GM18520 (cell line): ENCODE results near the gene ABCC1.

Experiments used
- ATAC-seq: cut with Tn5 transposase; IDR thresholded peaks from one replicate; pipeline ENCODE4 v1.9.1; 2021; ENCODE audit not compliant: unreplicated experiment

ABCC1 gene

DNA sequence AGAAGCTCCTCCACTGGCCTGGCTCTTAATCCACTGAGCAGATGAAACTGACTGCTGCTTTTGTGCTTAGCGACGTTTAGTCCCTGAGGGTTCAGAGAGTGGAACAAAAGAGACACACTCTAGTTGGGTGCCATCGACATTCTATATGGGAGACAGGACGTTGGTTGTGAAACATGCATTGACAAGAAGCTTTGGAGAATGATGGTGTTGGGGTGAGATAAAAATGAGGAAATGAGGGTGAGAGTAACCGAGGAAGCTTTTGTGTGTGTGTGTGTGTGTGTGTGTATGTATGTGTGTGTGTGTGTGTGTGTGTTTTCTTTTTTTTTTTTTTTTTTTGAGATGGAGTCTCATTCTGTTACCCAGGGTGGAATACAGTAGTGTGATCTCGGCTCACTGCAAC, 89.5 kb downstream of the ABCC1 start:
- ATAC-seq, result no peak

- no peak for ATAC-seq
Measured at GRCh38 chr16:16041196-16041892, 91.9 kb downstream of the ABCC1 start.

DNA sequence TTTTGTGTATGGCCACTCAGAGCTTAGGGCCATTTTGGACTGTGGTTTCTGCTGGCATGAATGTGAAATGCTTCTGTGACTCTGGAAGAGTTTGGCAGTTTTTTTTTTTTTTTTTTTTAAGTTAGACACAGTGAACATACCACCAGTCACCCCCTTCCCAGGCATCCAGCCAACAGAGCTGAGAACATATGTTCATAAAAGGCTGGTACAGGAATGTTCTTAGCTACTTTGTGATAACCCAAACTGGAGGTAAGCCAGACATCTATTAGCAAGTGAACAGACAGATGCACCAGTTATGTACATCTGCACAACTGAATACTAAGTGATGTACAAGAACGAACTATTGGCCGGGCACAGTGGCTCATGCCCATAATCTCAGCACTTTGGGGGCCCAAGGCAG, 92.7 kb downstream of the ABCC1 start:
- ATAC-seq, result no peak

- no peak for ATAC-seq
Measured at GRCh38 chr16:16045296-16045695, 95.9 kb downstream of the ABCC1 start.

GRCh38 chr16:16045879-16046278, 96.5 kb downstream of the ABCC1 start:
- ATAC-seq, result no peak

- ATAC-seq, result no peak
Measured at GRCh38 chr16:16047761-16048160, 98.3 kb downstream of the ABCC1 start.

DNA sequence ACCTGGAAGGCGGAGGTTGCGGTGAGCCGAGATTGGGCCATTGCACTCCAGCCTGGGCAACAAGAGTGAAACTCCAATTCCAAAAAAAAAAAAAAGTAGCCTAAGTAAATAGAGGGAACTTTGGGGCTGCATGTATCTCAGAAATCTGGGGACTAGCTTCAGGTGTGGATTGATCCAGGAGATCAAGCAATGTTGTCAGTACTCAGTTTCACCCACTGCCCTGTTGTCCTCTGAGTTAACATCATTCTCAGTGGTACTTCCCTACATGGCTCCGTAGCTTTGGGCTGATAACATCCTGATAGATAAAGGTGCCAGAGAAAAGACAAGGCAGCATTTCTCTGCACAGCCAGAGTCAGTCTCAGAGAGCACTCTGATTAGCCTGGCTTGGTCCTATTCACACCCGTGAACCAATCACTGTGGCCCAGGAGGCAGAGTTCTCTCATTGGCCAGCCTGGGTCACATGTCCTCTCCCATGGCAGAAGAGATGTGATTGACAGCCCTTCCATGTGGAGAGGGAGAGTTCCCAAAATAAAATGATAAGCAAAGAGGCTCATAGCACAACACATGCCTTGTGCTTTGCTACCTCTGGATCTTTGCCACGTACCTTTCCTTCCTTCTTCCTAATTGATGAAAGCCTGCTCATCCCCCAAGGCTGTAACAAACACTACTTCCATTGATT, 99.6 kb downstream of the ABCC1 start:
- no peak for ATAC-seq

- no peak for ATAC-seq
Measured at GRCh38 chr16:16050106-16050505, 100.7 kb downstream of the ABCC1 start.

DNA sequence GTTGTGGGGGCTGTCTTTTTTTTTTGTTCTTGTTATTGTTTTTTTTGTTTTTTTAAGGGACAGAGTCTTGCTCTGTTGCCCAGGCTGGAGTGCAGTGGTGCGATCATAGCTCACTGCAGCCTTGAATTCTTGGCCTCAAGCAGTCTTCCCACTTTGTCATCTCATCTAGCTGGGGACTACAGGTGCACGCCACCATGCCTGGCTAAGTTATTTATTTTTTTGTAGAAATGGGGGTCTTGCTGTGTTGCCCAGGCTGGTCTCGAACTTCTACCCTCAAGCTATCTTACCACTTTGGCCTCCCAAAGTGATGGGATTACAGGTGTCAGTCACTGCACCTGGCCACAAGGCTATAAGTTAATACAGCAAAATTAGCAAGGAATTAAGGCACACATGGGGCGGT, 101.7 kb downstream of the ABCC1 start:
- no peak for ATAC-seq

GRCh38 chr16:16052916-16053315, 103.5 kb downstream of the ABCC1 start:
- ATAC-seq, result no peak

DNA sequence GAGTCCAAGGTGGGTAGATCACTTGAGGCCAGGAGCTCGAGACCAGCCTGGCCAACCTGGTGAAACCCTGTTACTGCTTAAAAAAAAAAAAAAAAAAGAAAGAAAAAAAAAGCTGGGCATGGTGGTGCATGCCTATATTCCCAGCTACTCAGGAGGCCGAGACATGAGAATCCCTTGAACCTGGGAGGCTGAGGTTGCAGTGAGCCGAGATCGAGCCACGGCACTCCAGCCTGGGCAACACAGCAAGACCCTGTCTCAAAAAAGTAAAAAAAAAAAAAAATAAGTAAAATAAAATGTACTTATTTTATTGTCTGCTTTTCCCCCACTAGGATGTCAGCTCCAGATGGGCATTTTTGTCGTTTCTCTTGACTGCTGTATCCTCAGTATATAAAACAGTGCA, 107.7 kb downstream of the ABCC1 start:
- no peak for ATAC-seq

DNA sequence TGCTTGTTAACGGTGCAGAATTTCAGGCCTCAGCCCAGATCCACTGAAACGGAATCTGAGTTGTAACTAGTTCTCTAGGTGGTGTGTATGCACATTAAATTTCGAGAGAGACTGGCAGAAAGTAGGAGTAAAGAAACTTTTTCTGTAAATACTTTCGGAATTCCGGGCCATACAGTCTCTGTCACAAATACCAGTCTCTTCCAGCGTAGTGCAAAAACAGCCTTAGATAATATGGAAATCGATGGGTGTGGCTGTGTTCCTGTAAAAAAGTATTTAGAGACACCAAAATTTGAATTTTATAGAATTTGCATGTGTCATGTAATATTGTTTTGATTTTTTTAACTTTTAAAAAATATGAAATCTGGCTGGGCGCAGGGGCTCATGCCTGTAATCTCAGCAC, 109.7 kb downstream of the ABCC1 start:
- no peak for ATAC-seq

DNA sequence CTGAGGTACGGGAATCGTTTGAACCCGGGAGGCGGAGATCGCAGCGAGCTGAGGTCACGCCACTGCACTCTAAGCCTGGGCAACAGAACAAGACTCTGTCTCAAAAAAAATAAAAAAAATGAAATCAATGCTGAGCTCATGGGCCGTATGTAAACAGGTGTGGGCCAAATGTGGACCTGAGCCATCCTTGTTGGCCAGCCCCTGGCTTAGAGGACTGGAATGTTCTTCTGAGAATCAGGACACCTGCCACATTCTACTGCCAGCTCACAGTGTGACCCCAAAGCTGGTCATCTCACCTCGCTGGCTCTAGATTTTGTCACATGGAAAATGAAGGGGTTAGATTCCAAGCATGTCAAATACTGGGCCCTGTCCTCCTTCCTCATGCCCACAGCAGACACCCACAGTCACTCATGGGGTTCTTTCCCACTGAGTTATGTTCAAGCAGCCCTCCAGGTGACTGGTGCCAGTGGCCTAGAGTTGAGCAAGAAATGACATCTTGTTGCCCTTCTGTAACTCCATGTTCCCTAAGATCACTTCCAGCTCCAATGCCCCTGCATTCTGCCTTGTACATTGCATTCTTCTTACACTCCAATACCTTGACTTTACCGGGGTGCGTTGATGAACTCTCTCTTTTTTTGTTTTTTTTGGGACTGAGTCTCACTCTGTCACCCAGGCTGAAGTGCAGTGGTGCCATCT, 110.6 kb downstream of the ABCC1 start:
- no peak for ATAC-seq

DNA sequence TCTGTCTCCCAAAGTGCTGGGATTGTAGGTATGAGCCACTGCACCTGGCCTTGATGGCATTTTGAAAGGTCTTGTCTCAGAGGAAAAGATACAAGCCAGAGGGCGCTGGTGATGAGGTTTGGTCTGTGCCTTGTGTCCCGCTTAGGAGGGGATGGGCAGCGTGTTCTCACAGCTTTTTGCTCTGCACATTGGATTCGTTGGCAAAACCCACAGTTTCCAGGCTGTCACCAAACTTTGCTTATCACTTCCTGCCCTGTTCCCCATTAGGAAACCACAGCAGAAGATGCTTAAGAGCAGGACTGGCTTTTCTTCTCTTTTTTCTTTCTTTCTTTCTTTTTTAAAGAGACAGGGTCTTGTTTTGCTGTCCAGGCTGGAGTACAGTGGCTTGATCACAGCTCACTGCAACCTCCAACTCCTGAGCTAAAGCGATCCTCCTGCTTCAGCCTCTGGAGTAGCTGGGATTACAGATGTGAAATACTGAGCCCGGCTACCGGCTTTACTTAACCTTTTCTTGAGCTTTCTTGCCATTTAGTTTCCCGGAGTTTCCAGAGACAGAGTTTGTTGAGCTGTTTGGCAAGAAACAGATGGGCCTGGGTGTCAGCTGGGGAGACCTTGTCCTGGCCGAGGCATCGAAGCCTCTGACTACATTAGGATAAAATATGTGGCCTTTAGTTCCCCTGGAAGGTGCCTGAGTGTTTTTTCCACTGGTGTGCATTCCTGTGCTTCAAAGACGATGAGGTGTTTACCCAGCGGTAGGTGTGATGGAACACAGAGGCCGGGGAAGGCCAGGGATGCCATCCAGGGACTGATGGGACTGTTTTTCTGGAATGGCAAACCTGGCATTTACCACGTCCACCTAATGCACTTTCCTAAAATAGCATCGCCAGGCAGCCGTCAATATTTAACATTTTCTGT, 112.9 kb downstream of the ABCC1 start:
- no peak for ATAC-seq

GRCh38 chr16:16063683-16064082, 114.3 kb downstream of the ABCC1 start:
- ATAC-seq, result no peak

GRCh38 chr16:16064874-16065384, 115.5 kb downstream of the ABCC1 start:
- no peak for ATAC-seq

DNA sequence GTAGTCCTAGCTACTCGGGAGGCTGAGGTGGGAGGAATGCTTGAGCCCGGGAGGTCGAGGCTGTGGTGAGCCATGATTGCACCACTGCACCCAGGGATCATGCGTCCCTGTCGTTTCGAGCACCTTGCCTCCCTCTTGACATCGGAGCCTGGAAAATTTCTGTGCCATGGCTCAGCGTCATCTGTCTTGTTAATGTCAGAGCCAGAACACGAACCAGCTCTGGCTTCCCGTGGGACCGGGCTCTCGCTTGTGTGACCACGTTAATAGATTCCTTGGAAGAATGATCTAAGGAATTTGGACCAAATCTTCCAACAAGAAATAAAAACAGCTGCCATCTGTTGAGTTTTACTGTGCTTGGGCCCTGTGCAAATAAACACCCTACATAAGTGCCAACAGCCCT, 117.7 kb downstream of the ABCC1 start:
- ATAC-seq, result no peak

DNA sequence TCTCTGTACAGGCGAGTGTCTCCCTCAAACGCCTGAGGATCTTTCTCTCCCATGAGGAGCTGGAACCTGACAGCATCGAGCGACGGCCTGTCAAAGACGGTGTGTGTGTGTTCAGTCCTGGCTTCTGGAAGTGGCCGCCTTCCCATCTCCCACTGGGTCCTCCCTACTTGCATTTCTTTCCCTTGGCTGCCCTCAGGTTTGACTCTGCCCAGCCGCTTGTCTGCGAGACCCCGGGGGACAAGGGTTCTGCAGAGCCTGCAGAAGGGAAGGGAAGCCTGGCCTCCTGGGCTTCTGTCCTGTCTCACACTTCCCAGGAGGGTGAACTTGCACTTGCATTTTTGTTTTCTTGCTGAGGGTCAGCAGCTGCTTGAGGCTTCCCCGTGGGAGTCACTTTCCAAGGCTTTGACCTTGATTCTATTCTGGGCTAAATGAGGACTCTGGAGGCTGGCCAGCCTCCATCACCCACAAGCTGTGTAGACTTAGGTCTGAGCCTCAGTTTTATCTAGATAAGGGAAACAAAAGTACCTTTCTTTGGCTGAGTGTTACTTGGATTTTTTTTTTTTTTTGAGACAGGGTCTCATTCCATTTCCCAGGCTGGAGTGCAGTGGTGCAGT, 122.3 kb downstream of the ABCC1 start:
- no peak for ATAC-seq

DNA sequence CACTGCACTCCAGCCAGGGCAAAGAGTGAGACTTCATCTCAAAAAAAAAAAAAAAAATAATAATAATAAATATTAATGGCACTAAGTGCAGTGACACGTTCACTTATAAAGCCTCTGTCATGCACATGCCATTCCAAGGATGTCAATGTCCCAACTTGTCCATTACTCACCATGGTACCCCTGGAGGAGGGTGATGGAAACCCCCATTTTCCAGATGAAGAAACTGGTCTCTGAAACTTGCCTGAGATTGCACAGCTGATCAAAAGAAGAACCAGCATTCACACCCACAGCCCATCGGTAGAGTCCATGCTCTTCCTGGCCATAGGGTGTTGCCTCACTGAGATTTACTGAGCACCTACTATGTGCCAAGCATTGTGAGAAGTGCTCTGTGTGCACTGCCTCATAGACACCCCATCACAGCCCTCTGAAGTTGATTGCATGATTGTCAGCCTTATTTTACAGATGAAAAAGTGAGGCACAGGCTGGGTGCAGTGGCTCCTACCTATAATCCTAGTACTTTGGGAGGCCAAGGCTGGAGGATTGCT, 123.7 kb downstream of the ABCC1 start:
- no peak for ATAC-seq
